GM12874 (cell line): ENCODE results near the gene THADA.

Experiments
- CTCF ChIP-seq: IDR thresholded peaks from 2 replicates; pipeline ENCODE4 v1.5.1; 2011; ENCODE audit warnings: low read depth, mild to moderate bottlenecking, control low read depth, low read length, moderate library complexity; ENCODE audit not compliant: insufficient read depth

The THADA gene

GRCh38 chr2:43270930-43271615, 324.8 kb downstream of the THADA start:
- TF ChIP-seq CTCF = no peak

DNA sequence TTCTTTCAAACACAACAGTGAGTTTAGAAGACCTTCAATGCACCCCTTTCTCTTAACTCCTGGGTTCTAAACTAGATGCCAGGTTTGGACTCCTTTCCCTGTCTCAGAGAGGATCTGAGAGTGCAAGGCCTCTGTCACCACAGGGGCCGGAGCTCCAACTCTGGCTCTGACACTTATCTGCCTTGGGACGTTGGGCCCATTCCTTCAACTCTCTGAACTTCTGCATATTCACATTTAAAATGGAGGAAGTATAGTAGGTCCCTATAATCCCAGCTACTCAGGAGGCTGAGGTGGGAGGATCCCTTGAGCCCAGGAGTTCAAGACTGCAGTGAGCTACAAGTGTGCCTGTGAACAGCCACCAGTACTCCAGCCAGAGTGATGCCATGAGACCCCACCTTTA, 325.4 kb downstream of the THADA start:
- no peak for TF ChIP-seq CTCF

- no peak for TF ChIP-seq CTCF
Measured at GRCh38 chr2:43269706-43270105, 326.1 kb downstream of the THADA start.

DNA sequence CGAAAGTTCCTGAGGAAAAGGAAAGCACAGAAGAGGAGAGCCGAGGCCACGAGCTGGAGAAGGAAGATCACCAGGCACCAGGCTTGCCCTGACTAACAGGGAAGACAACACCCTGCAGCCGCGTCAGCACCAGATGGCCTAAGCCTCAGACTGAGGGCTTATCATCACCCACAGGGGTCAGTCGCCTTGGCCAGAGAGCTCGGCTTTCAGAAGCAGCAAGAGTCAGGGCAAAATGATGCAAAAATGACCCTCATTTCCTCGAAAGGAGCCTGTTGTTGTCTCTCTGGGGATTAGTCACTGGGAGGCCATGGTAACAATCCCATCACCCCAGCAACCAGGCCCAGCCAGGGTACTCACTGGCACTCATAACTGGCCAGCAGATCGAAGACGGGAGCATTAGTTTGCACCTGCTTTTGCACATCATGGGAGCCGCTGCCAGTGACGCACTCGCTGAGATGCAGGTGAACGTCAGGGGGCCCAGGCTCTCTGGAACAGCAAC, 326.7 kb downstream of the THADA start:
- no peak for TF ChIP-seq CTCF

DNA sequence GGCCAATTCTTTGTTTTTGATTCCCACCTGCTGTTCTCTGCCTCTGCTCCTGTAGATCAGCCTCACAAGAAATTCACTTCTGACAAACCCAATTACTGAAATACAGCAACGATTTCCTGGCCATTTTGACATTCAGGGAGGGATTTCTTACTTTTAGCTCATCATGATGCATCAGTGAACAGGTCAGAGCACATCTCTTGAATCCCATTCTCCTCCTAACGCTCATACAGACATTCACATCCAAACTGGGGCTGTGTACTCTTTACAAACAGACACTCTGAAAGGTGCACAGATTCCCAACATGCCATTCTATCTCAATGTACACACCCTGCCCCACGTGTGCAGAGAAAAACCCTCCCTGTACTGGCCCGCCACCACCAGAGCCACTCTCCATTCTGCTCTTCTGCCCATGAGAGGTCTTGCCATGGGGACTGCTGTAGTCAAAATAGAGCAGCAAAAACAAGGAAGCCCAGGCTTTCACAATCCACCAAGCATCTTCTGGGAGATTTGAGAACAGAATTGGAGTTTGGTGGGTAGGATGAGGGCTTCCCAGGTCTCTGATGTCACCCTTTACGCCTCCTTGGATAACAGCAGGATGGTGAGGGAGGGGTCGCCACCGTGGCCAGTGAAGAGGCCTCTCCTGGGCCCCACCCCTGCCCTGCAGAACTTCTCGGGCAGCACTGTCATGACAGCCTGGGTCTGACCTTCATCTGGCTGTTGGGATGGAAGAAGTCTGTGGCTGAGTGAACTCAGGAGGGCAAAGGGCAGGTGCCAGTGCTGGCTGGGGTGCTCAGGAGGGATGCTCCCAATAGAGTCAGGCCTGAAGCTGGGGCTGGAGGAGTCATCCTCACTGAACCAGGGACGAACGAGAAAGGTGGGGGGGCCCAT, 327.5 kb downstream of the THADA start:
- TF ChIP-seq CTCF = no peak

DNA sequence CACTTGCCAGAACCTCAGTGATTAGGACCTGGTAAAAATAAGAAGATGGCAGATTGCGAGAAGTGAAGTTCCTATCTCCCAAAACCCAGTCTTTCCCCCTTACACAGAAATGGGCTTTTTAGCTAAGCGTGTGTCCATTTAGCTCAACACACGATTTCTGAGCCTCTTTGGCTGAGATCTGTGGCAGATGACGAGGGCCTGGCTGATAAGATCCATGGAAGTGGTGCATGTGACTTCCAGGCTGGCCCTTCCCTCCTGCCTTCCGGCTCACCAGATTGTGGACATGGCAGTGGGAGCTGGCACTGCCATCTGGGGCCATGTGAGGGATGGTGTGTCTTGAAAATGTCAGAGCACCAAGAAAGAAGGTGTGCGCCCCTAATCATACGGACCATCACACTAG, 328.5 kb downstream of the THADA start:
- no peak for TF ChIP-seq CTCF

- no peak for TF ChIP-seq CTCF
Measured at GRCh38 chr2:43266711-43267111, 329.1 kb downstream of the THADA start.
